ENCODE measurements around the gene DENND5B. TPM values are rescaled to one million over a fixed set of nuclear protein-coding genes. Genes with fewer than 3 reads are reported as not detected.

The DENND5B gene
- total RNA-seq, 1 experiment from 2014 or later, result 9.2 TPM

DNA sequence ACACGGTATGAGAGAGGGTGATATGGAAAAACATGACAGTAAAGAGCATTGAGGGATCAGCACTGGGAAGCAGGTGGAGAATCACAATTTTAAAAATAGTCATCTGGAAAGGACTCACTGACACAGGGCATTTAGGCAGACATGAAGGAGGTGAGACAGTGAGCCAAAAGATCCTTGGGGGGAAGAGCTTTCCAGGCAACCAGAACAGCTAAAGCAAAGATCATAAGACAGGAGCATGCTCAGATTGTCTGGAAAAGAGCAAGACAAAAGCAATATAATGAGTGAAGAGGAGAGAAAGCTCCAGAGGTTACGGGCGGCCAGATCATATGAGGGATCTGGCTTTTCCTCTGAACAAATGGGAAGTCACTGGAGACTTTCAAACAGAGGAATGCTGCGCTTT lies 63.9 kb downstream of the DENND5B start:
- no peak overlapping the region for H3K4me2 ChIP-seq
- no peaks in the 10 kb centered on the region for H3F3A ChIP-seq (ENCODE audit: insufficient read depth, low read depth)
- intact Hi-C loops (cut with micrococcal nuclease; ENCODE audit: unreplicated experiment), result no loop called here
- H4K20me1 ChIP-seq (ENCODE audit: insufficient read depth), result no peaks in the 10 kb centered on the region
- no peak overlapping the region for H3K4me3 ChIP-seq
- H2AFZ ChIP-seq, result no peak overlapping the region
- H3K9me2 ChIP-seq (ENCODE audit: insufficient read depth), result no peaks in the 10 kb centered on the region
- H3K27ac ChIP-seq, result no peak overlapping the region
- no peaks in the 10 kb centered on the region for H3K79me2 ChIP-seq (ENCODE audit: low read depth)
- CTCF ChIA-PET, result no interaction called here
- POLR2A ChIA-PET (ENCODE audit: unreplicated experiment), result no interaction called here
- no peak for DNase-seq
- H3K36me3 ChIP-seq (ENCODE audit: low read depth), result no peaks in the 10 kb centered on the region
- no peaks in the 10 kb centered on the region for H3K27me3 ChIP-seq (ENCODE audit: insufficient read depth, low read depth)
- no TSS peak for BruUV-seq (replicated peaks)
- no peak for TF ChIP-seq CTCF (conservative IDR thresholded peaks at IDR 0.05)
- TF ChIP-seq EZH2 (IDR thresholded peaks at IDR 0.05; ENCODE audit: low read depth), result no peak
- no peaks in the 10 kb centered on the region for H3K9me3 ChIP-seq (ENCODE audit: insufficient read depth, low read depth)
- H3K4me1 ChIP-seq (replicated peaks; ENCODE audit: insufficient read depth), result no peaks in the 10 kb centered on the region

DNA sequence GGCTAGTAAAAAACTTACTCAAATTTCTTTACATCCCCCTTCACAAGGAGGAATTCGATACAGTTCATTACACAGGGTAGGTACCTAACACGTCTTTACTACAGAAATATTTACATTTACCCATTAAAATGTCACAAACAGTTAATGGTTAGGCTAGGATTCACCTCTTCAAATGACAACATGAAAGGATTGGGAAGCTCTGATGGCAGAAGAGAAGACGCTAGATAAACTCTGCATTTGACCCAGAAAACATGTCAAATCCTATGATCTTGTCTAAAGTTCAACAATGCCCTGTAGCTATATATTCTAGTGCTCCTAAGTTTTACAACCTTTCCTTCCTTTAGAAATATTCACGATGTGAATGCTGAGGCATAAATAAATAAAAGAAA lies 64.8 kb downstream of the DENND5B start:
- intact Hi-C loops (cut with micrococcal nuclease; ENCODE audit: unreplicated experiment), result no loop called here
- no peaks in the 10 kb centered on the region for H3K9me3 ChIP-seq (ENCODE audit: insufficient read depth, low read depth)
- H2AFZ ChIP-seq, result no peak overlapping the region
- H3K79me2 ChIP-seq (ENCODE audit: low read depth), result no peaks in the 10 kb centered on the region
- ChIA-PET POLR2A (ENCODE audit: unreplicated experiment) (no interaction called here), CTCF (no interaction called here)
- H3K27me3 ChIP-seq (ENCODE audit: insufficient read depth, low read depth), result no peaks in the 10 kb centered on the region
- BruUV-seq (replicated peaks), result no TSS peak
- H3K27ac ChIP-seq, result no peak overlapping the region
- no peaks in the 10 kb centered on the region for H3K4me1 ChIP-seq (replicated peaks; ENCODE audit: insufficient read depth)
- no peak overlapping the region for H3K4me3 ChIP-seq
- no peaks in the 10 kb centered on the region for H3K9me2 ChIP-seq (ENCODE audit: insufficient read depth)
- DNase-seq, result no peak
- H3F3A ChIP-seq (ENCODE audit: insufficient read depth, low read depth), result no peaks in the 10 kb centered on the region
- no peak overlapping the region for H3K4me2 ChIP-seq
- no peaks in the 10 kb centered on the region for H3K36me3 ChIP-seq (ENCODE audit: low read depth)
- no peaks in the 10 kb centered on the region for H4K20me1 ChIP-seq (ENCODE audit: insufficient read depth)
- TF ChIP-seq CTCF (conservative IDR thresholded peaks at IDR 0.05) (no peak), EZH2 (IDR thresholded peaks at IDR 0.05; ENCODE audit: low read depth) (no peak)

- intact Hi-C loops (cut with micrococcal nuclease; ENCODE audit: unreplicated experiment), result no loop called here
- DNase-seq, result no peak
- H3K36me3 ChIP-seq (ENCODE audit: low read depth), result no peaks in the 10 kb centered on the region
- BruUV-seq (replicated peaks), result no TSS peak
- H3K79me2 ChIP-seq (ENCODE audit: low read depth), result no peaks in the 10 kb centered on the region
- no peaks in the 10 kb centered on the region for H3K9me3 ChIP-seq (ENCODE audit: insufficient read depth, low read depth)
- H3K27me3 ChIP-seq (ENCODE audit: insufficient read depth, low read depth), result no peaks in the 10 kb centered on the region
- no peaks in the 10 kb centered on the region for H3K9me2 ChIP-seq (ENCODE audit: insufficient read depth)
- H3K4me2 ChIP-seq, result no peak overlapping the region
- no peak for TF ChIP-seq CTCF (conservative IDR thresholded peaks at IDR 0.05)
- no peak for TF ChIP-seq EZH2 (IDR thresholded peaks at IDR 0.05; ENCODE audit: low read depth)
- no peak overlapping the region for H2AFZ ChIP-seq
- POLR2A ChIA-PET (ENCODE audit: unreplicated experiment), result no interaction called here
- H4K20me1 ChIP-seq (ENCODE audit: insufficient read depth), result no peaks in the 10 kb centered on the region
- no peaks in the 10 kb centered on the region for H3F3A ChIP-seq (ENCODE audit: insufficient read depth, low read depth)
- H3K27ac ChIP-seq, result no peak overlapping the region
- no peaks in the 10 kb centered on the region for H3K4me1 ChIP-seq (replicated peaks; ENCODE audit: insufficient read depth)
- CTCF ChIA-PET, result no interaction called here
- H3K4me3 ChIP-seq, result no peak overlapping the region
These were observed 65.3 kb downstream of the DENND5B start for GRCh38 chr12:31525496-31526157.
